IPS-18c (cell line): ENCODE measurements around the gene CPSF4L.
"Not testable (repeated sequence)": the region's sequence is repeated elsewhere in the genome, so short reads cannot be mapped to it uniquely, and the experiment has no call there.

ENCODE experiments used
- H3K4me3 ChIP-seq: 2 replicates; pipeline ENCODE4 v1.7.0; 2013; ENCODE audit warnings: low read depth, mild to moderate bottlenecking, low read length, moderate library complexity; ENCODE audit not compliant: insufficient read depth
- H3K9me3 ChIP-seq: one replicate; pipeline ENCODE4 v1.6.1; 2013; ENCODE audit warnings: mild to moderate bottlenecking, low read length, moderate library complexity; ENCODE audit not compliant: control insufficient read depth, insufficient read depth

CPSF4L gene

GRCh38 chr17:73261617-73261951 is at the start of gene CPSF4L:
CPSF4L (minus strand) TSS chr17:73261880; CDS start chr17:73261818, 62 bp downstream.
- Histone ChIP-seq H3K4me3 (peak within 1 kb of the TSS; percentile 20; the same call in 1 of the 2 replicates), H3K9me3 (no peaks in the 10 kb centered on the region)

- no peaks in the 10 kb centered on the region for H3K9me3 ChIP-seq
- peak overlapping the region; percentile 87 for H3K4me3 ChIP-seq
Measured at GRCh38 chr17:73311428-73311780, 49.7 kb upstream of the CPSF4L start.

GRCh38 chr17:73309727-73310596 is 48.3 kb upstream of the CPSF4L start:
- Histone ChIP-seq H3K4me3 (peak overlapping the region; percentile 87), H3K9me3 (no peaks in the 10 kb centered on the region)

- H3K4me3 ChIP-seq, H3K9me3 ChIP-seq: not testable (repeated sequence)
Measured at GRCh38 chr17:73308959-73309358, 47.3 kb upstream of the CPSF4L start.

GRCh38 chr17:73308017-73308823 is 46.5 kb upstream of the CPSF4L start:
- no peaks in the 10 kb centered on the region for H3K9me3 ChIP-seq
- no peak overlapping the region for H3K4me3 ChIP-seq

- Histone ChIP-seq H3K9me3 (no peaks in the 10 kb centered on the region), H3K4me3 (no peak overlapping the region)
Measured at GRCh38 chr17:73307130-73307529, 45.5 kb upstream of the CPSF4L start.

- no peaks in the 10 kb centered on the region for H3K9me3 ChIP-seq
- H3K4me3 ChIP-seq: no peak overlapping the region
Measured at GRCh38 chr17:73305845-73306836, 44.5 kb upstream of the CPSF4L start.

GRCh38 chr17:73304971-73305812 is 43.5 kb upstream of the CPSF4L start:
- H3K4me3 ChIP-seq: peak overlapping the region; percentile 31; the same call in 1 of the 2 replicates

GRCh38 chr17:73304438-73304837 is 42.8 kb upstream of the CPSF4L start:
- H3K4me3 ChIP-seq: no peak overlapping the region
- no peaks in the 10 kb centered on the region for H3K9me3 ChIP-seq

More at GRCh38 chr17:73304971-73305812, 43.5 kb upstream of the CPSF4L start:
- no peaks in the 10 kb centered on the region for H3K9me3 ChIP-seq

GRCh38 chr17:73302189-73302588 is 40.5 kb upstream of the CPSF4L start:
- Histone ChIP-seq H3K9me3 (no peaks in the 10 kb centered on the region), H3K4me3 (no peak overlapping the region)

- Histone ChIP-seq H3K9me3 (no peaks in the 10 kb centered on the region), H3K4me3 (no peak overlapping the region)
Measured at GRCh38 chr17:73301369-73301768, 39.7 kb upstream of the CPSF4L start.

GRCh38 chr17:73300392-73300791 is 38.7 kb upstream of the CPSF4L start:
- Histone ChIP-seq H3K9me3 (no peaks in the 10 kb centered on the region), H3K4me3 (no peak overlapping the region)

GRCh38 chr17:73297934-73298861 is 36.5 kb upstream of the CPSF4L start:
- Histone ChIP-seq H3K9me3 (no peaks in the 10 kb centered on the region), H3K4me3 (no peak overlapping the region)

GRCh38 chr17:73293480-73293911 is 31.8 kb upstream of the CPSF4L start:
- H3K4me3 ChIP-seq: no peak overlapping the region
- H3K9me3 ChIP-seq: no peaks in the 10 kb centered on the region

GRCh38 chr17:73293031-73293430 is 31.4 kb upstream of the CPSF4L start:
- no peak overlapping the region for H3K4me3 ChIP-seq

More at GRCh38 chr17:73293031-73293430, 31.4 kb upstream of the CPSF4L start:
- H3K9me3 ChIP-seq: no peaks in the 10 kb centered on the region
